K562 (cell line): ENCODE data around the gene DOCK3. TPM values are rescaled to one million over a fixed set of nuclear protein-coding genes. Genes with fewer than 3 reads are reported as not detected.

Experiments
- ATAC-seq: fragments of 200-7000 bp; cut with Tn5 transposase; 3 replicates; pipeline ENCODE4 v1.9.1; 2020; ENCODE audit warnings: moderate library complexity
- BruUV-seq: library from RNA; stranded (reverse); fragments of 400-500 nt; replicated peaks from 2 replicates; lab custom pipeline; 2021; lab: Mats Ljungman, UMichigan
- CTCF ChIA-PET: fragments of 300-600 bp; formaldehyde crosslinking; extraction: SDS; loops from one replicate; lab custom pipeline; 2021; ENCODE audit warnings: low intra/inter-chr PET ratio; lab: Yijun Ruan, JAX
- POLR2A ChIA-PET: fragments of 300-600, 350-650 bp; sonication (Branson Sonifier 250); formaldehyde crosslinking; extraction: SDS; loops from one replicate; lab custom pipeline; 2021; ENCODE audit warnings: antibody characterized with exemption, inconsistent platforms; lab: Yijun Ruan, JAX
- DNase-seq, 4 experiments: peaks; one replicate each; pipeline versions ENCODE4 v3.0.0 to v3.0.0-alpha.2; 2011 to 2018; ENCODE audit warnings: low spot score in 3 of 4, mixed read lengths in 3 of 4; ENCODE audit errors: extremely low read depth in 1 of 4
- FAIRE-seq: peaks from 2 replicates; lab custom pipeline; 2011; peaks lifted over from hg19 to GRCh38; lab: Jason Lieb, UNC
- H2AFZ ChIP-seq: 2 replicates; pipeline ENCODE4 v1.6.0; 2011; ENCODE audit warnings: low read depth, low read length, control low read depth, inconsistent platforms
- H3K27ac ChIP-seq: fragments of 200-600 bp; 3 replicates; pipeline ENCODE4 v1.8.0; 2011; ENCODE audit warnings: low read depth, mild to moderate bottlenecking, control low read depth, inconsistent platforms, low read length, moderate library complexity, mixed read lengths; ENCODE audit errors: extremely low read depth
- H3K27me3 ChIP-seq, 2 experiments: fragments of 300-600 bp in 1 of 2; 2 replicates in 1 of 2; 3 replicates in 1 of 2; pipeline versions ENCODE4 v1.6.0 to v1.8.0; 2011; ENCODE audit warnings: inconsistent platforms in 2 of 2, low read length in 2 of 2, mild to moderate bottlenecking in 1 of 2, mixed read lengths in 1 of 2, moderate library complexity in 1 of 2; ENCODE audit not compliant: control insufficient read depth in 2 of 2, insufficient read depth in 2 of 2
- H3K36me3 ChIP-seq: fragments of 300-600 bp; 3 replicates; pipeline ENCODE4 v1.8.0; 2011; ENCODE audit warnings: mild to moderate bottlenecking, low read length, inconsistent platforms; ENCODE audit not compliant: control insufficient read depth, insufficient read depth
- H3K4me1 ChIP-seq, 2 experiments: fragments of 200-600 bp in 1 of 2; replicated peaks in 1 of 2; 2 replicates in 1 of 2; 3 replicates in 1 of 2; pipeline versions ENCODE4 v1.5.1 to v1.8.0; 2011; ENCODE audit warnings: inconsistent platforms in 2 of 2, low read length in 2 of 2, mild to moderate bottlenecking in 1 of 2, mixed read lengths in 1 of 2, moderate library complexity in 1 of 2; ENCODE audit not compliant: control insufficient read depth in 2 of 2, insufficient read depth in 2 of 2
- H3K4me2 ChIP-seq: 2 replicates; pipeline ENCODE4 v1.6.1; 2011; ENCODE audit warnings: low read length, control low read depth, inconsistent platforms, mixed read lengths; ENCODE audit not compliant: insufficient read depth
- H3K4me3 ChIP-seq: fragments of 200-600 bp; sonication (generic), shearing (Covaris generic); 2 replicates; pipeline ENCODE4 v1.5.1; 2016; ENCODE audit warnings: control low read depth, inconsistent platforms
- H3K79me2 ChIP-seq: fragments of 200-600 bp; 3 replicates; pipeline ENCODE4 v1.8.0; 2011; ENCODE audit warnings: low read length, inconsistent platforms; ENCODE audit not compliant: control insufficient read depth, insufficient read depth
- H3K9ac ChIP-seq, 2 experiments: 2 replicates each; pipeline versions ENCODE4 v1.6.0 to v1.6.1; 2011; ENCODE audit warnings: low read depth in 2 of 2, low read length in 2 of 2, control low read depth in 1 of 2, inconsistent platforms in 1 of 2, mild to moderate bottlenecking in 1 of 2, mixed read lengths in 1 of 2; ENCODE audit not compliant: insufficient read depth in 1 of 2
- H3K9me1 ChIP-seq: one replicate; pipeline ENCODE4 v1.6.0; 2011; ENCODE audit warnings: inconsistent platforms, mild to moderate bottlenecking, low read length, moderate library complexity; ENCODE audit not compliant: control insufficient read depth, insufficient read depth
- H3K9me3 ChIP-seq: replicated peaks from 2 replicates; pipeline ENCODE4 v1.5.1; 2011; ENCODE audit warnings: low read depth, low read length, inconsistent platforms; ENCODE audit not compliant: control insufficient read depth, insufficient read depth
- H4K20me1 ChIP-seq: replicated peaks from 2 replicates; pipeline ENCODE4 v1.6.1; 2011; ENCODE audit warnings: low read length, inconsistent platforms, mixed read lengths; ENCODE audit not compliant: control insufficient read depth, insufficient read depth
- FOXM1 ChIP-seq, 2 experiments: fragments of 450-650 bp in 1 of 2; sonication (generic) in 1 of 2; formaldehyde crosslinking in 1 of 2; IDR thresholded peaks; 2 replicates each; pipeline versions ENCODE4 v1.6.1 to v1.9.0; 2017 to 2022; ENCODE audit warnings: low read depth in 2 of 2, mild to moderate bottlenecking in 2 of 2, missing genetic modification reagents in 1 of 2, moderate library complexity in 1 of 2
- NFE2 ChIP-seq: IDR thresholded peaks from 2 replicates; pipeline ENCODE4 v1.6.1; 2014; ENCODE audit warnings: antibody characterized with exemption, low read depth
- ZSCAN29 ChIP-seq: fragments of 450-650 bp; IDR thresholded peaks from 2 replicates; pipeline ENCODE4 v1.6.1; 2017
- in situ Hi-C: fragments of 300-500 bp; cut with MboI; formaldehyde crosslinking; loops from 4 replicates; pipeline ENCODE4 v1.15.0; 2018; ENCODE audit warnings: inconsistent platforms, mixed read lengths
- intact Hi-C: fragments of 100-400 bp; cut with micrococcal nuclease; formaldehyde crosslinking; loops from 2 replicates; pipeline ENCODE4 v1.14.2; 2022
- polyA plus RNA-seq, 8 experiments: library from polyadenylated mRNA; depleted of rRNA in 4 of 8; stranded (reverse) in 5 of 8; unstranded in 3 of 8; fragments of >200 nt; fragmentation: Nextera tagmentation in 2 of 8; fragmentation: Illumina TruSeq in 1 of 8; extraction: Ambion mirVana in 2 of 8; extraction: Trizol in 1 of 8; gene quantifications; 2 replicates each; pipeline versions ENCODE4 v1.2.1 to v1.2.3, GENCODE V29; 2011 to 2014; ENCODE audit warnings: inconsistent platforms in 1 of 8, missing spikeins in 1 of 8
- total RNA-seq, 7 experiments: library from RNA; depleted of rRNA in 6 of 7; stranded (reverse); fragments of >200 nt in 6 of 7; fragmentation: Illumina TruSeq in 2 of 7; extraction: Trizol in 2 of 7; gene quantifications; 2 replicates each; pipeline versions ENCODE4 v1.2.1 to v1.2.3, GENCODE V29; 2011 to 2021; ENCODE audit warnings: low replicate concordance in 1 of 7
- TF ChIP-seq, protein P1 (sequence below): fragments of 250-450 bp; sonication (Bioruptor Pico); IDR thresholded peaks from 2 replicates; pipeline ENCODE4 v1.5.0; 2020; ENCODE audit warnings: mild to moderate bottlenecking
- TF ChIP-seq, protein P2 (sequence below): sonication (generic); formaldehyde crosslinking; IDR thresholded peaks from 2 replicates; pipeline ENCODE4 v1.8.1; 2023; ENCODE audit warnings: mild to moderate bottlenecking, missing genetic modification reagents, moderate library complexity
- TF ChIP-seq, protein P3 (sequence below), 2 experiments: fragments of 450-650 bp; formaldehyde crosslinking in 1 of 2; IDR thresholded peaks; 2 replicates each; pipeline versions ENCODE4 v1.4.0 to v1.6.1; 2014 to 2020; ENCODE audit warnings: mild to moderate bottlenecking in 2 of 2, borderline replicate concordance in 1 of 2, low read depth in 1 of 2

Gene DOCK3
- total and polyA plus RNA-seq, 9 of the 15 experiments (the other 6 are each of a cell fraction or from before 2014, with no cell fraction given) = under 0.01 to 0.03 (median 0.01) TPM; not detected in 4

DNA sequence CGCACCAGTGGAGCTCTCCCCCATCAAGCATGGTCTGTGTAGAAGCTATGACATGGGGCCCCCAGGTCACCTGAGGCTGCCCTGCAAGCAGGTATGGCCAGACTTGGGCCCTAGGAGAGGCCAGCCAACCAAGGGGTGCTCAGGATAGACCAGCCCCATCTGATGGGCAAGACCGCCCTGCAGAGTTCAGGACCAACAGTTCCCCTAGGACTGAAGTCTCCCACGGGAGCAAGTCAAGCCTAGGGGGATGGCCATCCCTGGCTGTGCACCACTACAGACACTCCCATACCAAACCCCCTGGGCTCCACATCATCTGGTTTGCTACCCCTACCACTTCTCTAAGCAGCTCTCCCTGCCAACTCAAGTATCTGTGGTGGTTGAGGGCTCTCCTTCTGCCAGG is 568.2 kb downstream of the DOCK3 start (continued):
- TF ChIP-seq FOXM1 (IDR thresholded peaks at IDR 0.05; ENCODE audit: low read depth) (no peak), FOXM1 (CRISPR knock-in tag; IDR thresholded peaks at IDR 0.05; ENCODE audit: low read depth) (no peak), ZSCAN29 (no peak)
- TF ChIP-seq, protein P1, sequence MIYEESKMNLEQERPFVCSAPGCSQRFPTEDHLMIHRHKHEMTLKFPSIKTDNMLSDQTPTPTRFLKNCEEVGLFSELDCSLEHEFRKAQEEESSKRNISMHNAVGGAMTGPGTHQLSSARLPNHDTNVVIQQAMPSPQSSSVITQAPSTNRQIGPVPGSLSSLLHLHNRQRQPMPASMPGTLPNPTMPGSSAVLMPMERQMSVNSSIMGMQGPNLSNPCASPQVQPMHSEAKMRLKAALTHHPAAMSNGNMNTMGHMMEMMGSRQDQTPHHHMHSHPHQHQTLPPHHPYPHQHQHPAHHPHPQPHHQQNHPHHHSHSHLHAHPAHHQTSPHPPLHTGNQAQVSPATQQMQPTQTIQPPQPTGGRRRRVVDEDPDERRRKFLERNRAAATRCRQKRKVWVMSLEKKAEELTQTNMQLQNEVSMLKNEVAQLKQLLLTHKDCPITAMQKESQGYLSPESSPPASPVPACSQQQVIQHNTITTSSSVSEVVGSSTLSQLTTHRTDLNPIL (CRISPR knock-in tag) = no peak
- TF ChIP-seq, all 486 proteins: peak for 0

- in situ Hi-C loops = no loop called here
- H3K4me2 ChIP-seq = no peak overlapping the region
- intact Hi-C loops = no loop called here
- FAIRE-seq = no peak
- H3K9ac ChIP-seq = no peak overlapping the region
- BruUV-seq = no TSS peak
- DNase-seq = no peak
- CTCF ChIA-PET = no interaction called here
- no peaks in the 10 kb centered on the region for H3K4me1 ChIP-seq
- no peaks in the 10 kb centered on the region for H3K79me2 ChIP-seq
- ATAC-seq = no peak
- peak; percentile 34; the same call in 1 of the 2 replicates for TF ChIP-seq NFE2
- TF ChIP-seq, protein P2, sequence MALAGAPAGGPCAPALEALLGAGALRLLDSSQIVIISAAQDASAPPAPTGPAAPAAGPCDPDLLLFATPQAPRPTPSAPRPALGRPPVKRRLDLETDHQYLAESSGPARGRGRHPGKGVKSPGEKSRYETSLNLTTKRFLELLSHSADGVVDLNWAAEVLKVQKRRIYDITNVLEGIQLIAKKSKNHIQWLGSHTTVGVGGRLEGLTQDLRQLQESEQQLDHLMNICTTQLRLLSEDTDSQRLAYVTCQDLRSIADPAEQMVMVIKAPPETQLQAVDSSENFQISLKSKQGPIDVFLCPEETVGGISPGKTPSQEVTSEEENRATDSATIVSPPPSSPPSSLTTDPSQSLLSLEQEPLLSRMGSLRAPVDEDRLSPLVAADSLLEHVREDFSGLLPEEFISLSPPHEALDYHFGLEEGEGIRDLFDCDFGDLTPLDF (CRISPR knock-in tag) = no peak
- TF ChIP-seq, protein P3, sequence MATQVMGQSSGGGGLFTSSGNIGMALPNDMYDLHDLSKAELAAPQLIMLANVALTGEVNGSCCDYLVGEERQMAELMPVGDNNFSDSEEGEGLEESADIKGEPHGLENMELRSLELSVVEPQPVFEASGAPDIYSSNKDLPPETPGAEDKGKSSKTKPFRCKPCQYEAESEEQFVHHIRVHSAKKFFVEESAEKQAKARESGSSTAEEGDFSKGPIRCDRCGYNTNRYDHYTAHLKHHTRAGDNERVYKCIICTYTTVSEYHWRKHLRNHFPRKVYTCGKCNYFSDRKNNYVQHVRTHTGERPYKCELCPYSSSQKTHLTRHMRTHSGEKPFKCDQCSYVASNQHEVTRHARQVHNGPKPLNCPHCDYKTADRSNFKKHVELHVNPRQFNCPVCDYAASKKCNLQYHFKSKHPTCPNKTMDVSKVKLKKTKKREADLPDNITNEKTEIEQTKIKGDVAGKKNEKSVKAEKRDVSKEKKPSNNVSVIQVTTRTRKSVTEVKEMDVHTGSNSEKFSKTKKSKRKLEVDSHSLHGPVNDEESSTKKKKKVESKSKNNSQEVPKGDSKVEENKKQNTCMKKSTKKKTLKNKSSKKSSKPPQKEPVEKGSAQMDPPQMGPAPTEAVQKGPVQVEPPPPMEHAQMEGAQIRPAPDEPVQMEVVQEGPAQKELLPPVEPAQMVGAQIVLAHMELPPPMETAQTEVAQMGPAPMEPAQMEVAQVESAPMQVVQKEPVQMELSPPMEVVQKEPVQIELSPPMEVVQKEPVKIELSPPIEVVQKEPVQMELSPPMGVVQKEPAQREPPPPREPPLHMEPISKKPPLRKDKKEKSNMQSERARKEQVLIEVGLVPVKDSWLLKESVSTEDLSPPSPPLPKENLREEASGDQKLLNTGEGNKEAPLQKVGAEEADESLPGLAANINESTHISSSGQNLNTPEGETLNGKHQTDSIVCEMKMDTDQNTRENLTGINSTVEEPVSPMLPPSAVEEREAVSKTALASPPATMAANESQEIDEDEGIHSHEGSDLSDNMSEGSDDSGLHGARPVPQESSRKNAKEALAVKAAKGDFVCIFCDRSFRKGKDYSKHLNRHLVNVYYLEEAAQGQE (IDR thresholded peaks at IDR 0.05; ENCODE audit: borderline replicate concordance) = no peak
- TF ChIP-seq, protein P3 (CRISPR knock-in tag; IDR thresholded peaks at IDR 0.05; ENCODE audit: low read depth) = no peak
- H4K20me1 ChIP-seq = no peaks in the 10 kb centered on the region
- H3K4me3 ChIP-seq = no peak overlapping the region
- H3K9me3 ChIP-seq = no peaks in the 10 kb centered on the region
- POLR2A ChIA-PET = no interaction called here
- H2AFZ ChIP-seq = no peak overlapping the region
- no peaks in the 10 kb centered on the region for H3K36me3 ChIP-seq
- H3K27ac ChIP-seq = no peak overlapping the region
- no peaks in the 10 kb centered on the region; a peak in 1 of 5 replicates for H3K27me3 ChIP-seq
- no peaks in the 10 kb centered on the region for H3K9me1 ChIP-seq
Observed at GRCh38 chr3:51243924-51244323, 569.2 kb downstream of the DOCK3 start.
